Gastroesophageal sphincter (tissue), 3 donors: ENCODE data around the gene METTL6.

Source experiments
- EP300 ChIP-seq: sonication (generic); formaldehyde crosslinking; IDR thresholded peaks from one replicate; pipeline ENCODE4 v1.6.1; 2017; ENCODE audit warnings: antibody characterized with exemption, mild to moderate bottlenecking
- POLR2A ChIP-seq, 2 donors: fragments of 450-650 bp; IDR thresholded peaks; one replicate each; pipeline ENCODE4 v1.6.1; 2017; ENCODE audit warnings: antibody characterized with exemption in 2 of 2, mild to moderate bottlenecking in 2 of 2, moderate library complexity in 1 of 2
- TF ChIP-seq, protein P1 (sequence below), 4 experiments: fragments of 200-600 bp in 2 of 4; fragments of 450-650 bp in 2 of 4; sonication (generic) in 1 of 4; IDR thresholded peaks; one replicate each; pipeline ENCODE4 v1.5.1; 2017 to 2019; ENCODE audit warnings: antibody characterized with exemption in 4 of 4, mild to moderate bottlenecking in 2 of 4, moderate library complexity in 2 of 4

DNA sequence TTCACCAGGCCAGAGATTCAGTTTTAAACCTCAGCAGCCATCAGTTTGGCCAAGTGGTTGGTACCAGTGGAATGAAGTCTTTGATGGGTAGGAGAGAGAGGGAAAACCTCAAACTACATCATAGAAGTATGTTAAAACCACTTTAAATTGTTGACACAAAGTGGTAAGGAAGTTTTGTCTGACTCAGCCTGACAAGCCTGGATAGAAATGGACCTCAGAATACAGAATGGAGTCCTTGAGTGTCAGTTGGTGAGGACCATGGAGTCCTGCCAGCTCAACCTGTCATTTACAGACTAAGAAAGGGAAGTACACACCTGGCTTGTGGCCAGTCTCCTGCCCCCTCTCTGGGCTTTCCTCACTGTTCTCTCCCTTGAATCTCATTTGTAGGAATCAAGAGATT is 12.1 kb upstream of the METTL6 start:
- no peak for TF ChIP-seq POLR2A (IDR thresholded peaks at IDR 0.05)
- TF ChIP-seq, protein P1, sequence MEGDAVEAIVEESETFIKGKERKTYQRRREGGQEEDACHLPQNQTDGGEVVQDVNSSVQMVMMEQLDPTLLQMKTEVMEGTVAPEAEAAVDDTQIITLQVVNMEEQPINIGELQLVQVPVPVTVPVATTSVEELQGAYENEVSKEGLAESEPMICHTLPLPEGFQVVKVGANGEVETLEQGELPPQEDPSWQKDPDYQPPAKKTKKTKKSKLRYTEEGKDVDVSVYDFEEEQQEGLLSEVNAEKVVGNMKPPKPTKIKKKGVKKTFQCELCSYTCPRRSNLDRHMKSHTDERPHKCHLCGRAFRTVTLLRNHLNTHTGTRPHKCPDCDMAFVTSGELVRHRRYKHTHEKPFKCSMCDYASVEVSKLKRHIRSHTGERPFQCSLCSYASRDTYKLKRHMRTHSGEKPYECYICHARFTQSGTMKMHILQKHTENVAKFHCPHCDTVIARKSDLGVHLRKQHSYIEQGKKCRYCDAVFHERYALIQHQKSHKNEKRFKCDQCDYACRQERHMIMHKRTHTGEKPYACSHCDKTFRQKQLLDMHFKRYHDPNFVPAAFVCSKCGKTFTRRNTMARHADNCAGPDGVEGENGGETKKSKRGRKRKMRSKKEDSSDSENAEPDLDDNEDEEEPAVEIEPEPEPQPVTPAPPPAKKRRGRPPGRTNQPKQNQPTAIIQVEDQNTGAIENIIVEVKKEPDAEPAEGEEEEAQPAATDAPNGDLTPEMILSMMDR (IDR thresholded peaks at IDR 0.05) = no peak
- no peak for TF ChIP-seq EP300
